Esophagus muscularis mucosa (tissue), 4 donors: ENCODE results near the gene PRKCE. TPM values are rescaled to one million over a fixed set of nuclear protein-coding genes. Genes with fewer than 3 reads are reported as not detected.

Experiments used
- DNase-seq: peaks from one replicate; pipeline ENCODE4 v3.0.0-alpha.2; 2017; ENCODE audit errors: extremely low spot score
- H3K27ac ChIP-seq, 4 donors: fragments of 200-600 bp; sonication (generic); replicated peaks in 1 of 4; 1 replicate in 3 of 4; 2 replicates in 1 of 4; pipeline ENCODE4 v1.5.1; 2016 to 2019; ENCODE audit warnings: mild to moderate bottlenecking in 1 of 4
- H3K27me3 ChIP-seq, 4 donors: fragments of 200-600 bp; sonication (generic); one replicate each; pipeline versions ENCODE4 v1.5.1 to v1.6.0; 2016 to 2019
- H3K36me3 ChIP-seq, 4 donors: fragments of 200-600 bp; sonication (generic); one replicate each; pipeline ENCODE4 v1.5.1; 2016 to 2019
- H3K4me1 ChIP-seq, 4 donors: fragments of 200-600 bp; sonication (generic); one replicate each; pipeline ENCODE4 v1.5.1; 2016 to 2019
- H3K4me3 ChIP-seq, 4 donors: fragments of 200-600 bp; sonication (generic); 1 replicate in 2 of 4; 2 replicates in 2 of 4; pipeline ENCODE4 v1.5.1; 2016 to 2019; ENCODE audit warnings: mild to moderate bottlenecking in 4 of 4, moderate library complexity in 1 of 4
- H3K9me3 ChIP-seq, 4 donors: fragments of 200-600 bp; sonication (generic); 1 replicate in 3 of 4; 2 replicates in 1 of 4; pipeline ENCODE4 v1.5.1; 2016 to 2019
- EP300 ChIP-seq: sonication (generic); formaldehyde crosslinking; IDR thresholded peaks from one replicate; pipeline ENCODE4 v1.6.1; 2017; ENCODE audit warnings: antibody characterized with exemption
- POLR2A ChIP-seq: fragments of 450-650 bp; IDR thresholded peaks from one replicate; pipeline ENCODE4 v1.6.1; 2017; ENCODE audit warnings: antibody characterized with exemption, moderate library complexity, mild to moderate bottlenecking, low read depth
- POLR2AphosphoS5 ChIP-seq, 2 donors: sonication (generic); formaldehyde crosslinking; IDR thresholded peaks; one replicate each; pipeline ENCODE4 v1.6.1; 2017; ENCODE audit warnings: antibody characterized with exemption in 2 of 2
- WGBS: methylation state at CpG from one replicate; pipeline ENCODE4 v1.1.5; 2018; 5-methylcytosine and 5-hydroxymethylcytosine counted together
- intact Hi-C: fragments of 100-400 bp; cut with DNase I; formaldehyde crosslinking; loops from one replicate; pipeline ENCODE4 v1.15.1; 2023
- total RNA-seq, 4 donors: library from RNA; depleted of rRNA; stranded (reverse); fragments of >200 nt; gene quantifications; one replicate each; pipeline versions ENCODE4 v1.1.0 to v1.2.1, GENCODE V29; 2016
- TF ChIP-seq, protein P1 (sequence below), 3 experiments: fragments of 200-600 bp in 2 of 3; fragments of 450-650 bp in 1 of 3; sonication (generic) in 2 of 3; IDR thresholded peaks; one replicate each; pipeline ENCODE4 v1.5.1; 2017 to 2019; ENCODE audit warnings: antibody characterized with exemption in 3 of 3, mild to moderate bottlenecking in 2 of 3, moderate library complexity in 1 of 3

The PRKCE gene
- total RNA-seq, 4 donors from 2014 or later: 11.6 to 21.1 (median 13.0) TPM

DNA sequence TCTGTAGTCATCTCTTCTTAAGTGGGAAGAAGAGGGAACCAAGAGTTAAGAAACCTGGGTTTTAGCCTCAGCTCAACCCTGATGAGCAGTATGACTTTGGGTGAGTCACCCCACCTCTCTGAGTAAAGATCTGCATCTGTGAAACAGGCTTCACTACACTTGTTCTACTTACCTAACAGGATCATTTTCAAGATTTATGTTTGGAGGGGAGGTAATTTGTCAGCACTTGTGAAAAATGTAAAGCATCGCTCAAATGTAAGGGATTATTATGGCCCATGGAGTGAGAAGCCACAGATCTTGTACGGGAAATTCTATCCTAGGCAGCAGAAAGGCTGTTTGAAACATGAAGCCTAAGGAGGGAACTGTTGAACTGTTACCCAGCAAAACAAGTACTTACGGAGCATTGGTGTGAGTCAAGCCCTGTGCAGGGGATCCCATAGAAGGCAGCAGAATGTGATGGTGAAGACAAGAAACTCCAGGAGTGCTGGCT lies 160.6 kb downstream of the PRKCE start:
- H3K4me1 ChIP-seq: peaks cover 46 to 62% (median 53%) of the 10 kb centered on the region in 4 donors
- H3K4me3 ChIP-seq: no peak overlapping the region
- H3K36me3 ChIP-seq: no peaks in the 10 kb centered on the region
- no peaks in the 10 kb centered on the region for H3K27me3 ChIP-seq
- TF ChIP-seq, protein P1, sequence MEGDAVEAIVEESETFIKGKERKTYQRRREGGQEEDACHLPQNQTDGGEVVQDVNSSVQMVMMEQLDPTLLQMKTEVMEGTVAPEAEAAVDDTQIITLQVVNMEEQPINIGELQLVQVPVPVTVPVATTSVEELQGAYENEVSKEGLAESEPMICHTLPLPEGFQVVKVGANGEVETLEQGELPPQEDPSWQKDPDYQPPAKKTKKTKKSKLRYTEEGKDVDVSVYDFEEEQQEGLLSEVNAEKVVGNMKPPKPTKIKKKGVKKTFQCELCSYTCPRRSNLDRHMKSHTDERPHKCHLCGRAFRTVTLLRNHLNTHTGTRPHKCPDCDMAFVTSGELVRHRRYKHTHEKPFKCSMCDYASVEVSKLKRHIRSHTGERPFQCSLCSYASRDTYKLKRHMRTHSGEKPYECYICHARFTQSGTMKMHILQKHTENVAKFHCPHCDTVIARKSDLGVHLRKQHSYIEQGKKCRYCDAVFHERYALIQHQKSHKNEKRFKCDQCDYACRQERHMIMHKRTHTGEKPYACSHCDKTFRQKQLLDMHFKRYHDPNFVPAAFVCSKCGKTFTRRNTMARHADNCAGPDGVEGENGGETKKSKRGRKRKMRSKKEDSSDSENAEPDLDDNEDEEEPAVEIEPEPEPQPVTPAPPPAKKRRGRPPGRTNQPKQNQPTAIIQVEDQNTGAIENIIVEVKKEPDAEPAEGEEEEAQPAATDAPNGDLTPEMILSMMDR (IDR thresholded peaks at IDR 0.05): no peak
- TF ChIP-seq POLR2A (no peak), EP300 (no peak), POLR2AphosphoS5 (IDR thresholded peaks at IDR 0.05) (no peak)
- H3K27ac ChIP-seq: peak overlapping the region; percentile 34 to 73 (median 60)
- WGBS: 84% methylated on average over 3 of the region's 3 CpGs
- intact Hi-C loops: no loop called here
- no peaks in the 10 kb centered on the region for H3K9me3 ChIP-seq
- DNase-seq: no peak

DNA sequence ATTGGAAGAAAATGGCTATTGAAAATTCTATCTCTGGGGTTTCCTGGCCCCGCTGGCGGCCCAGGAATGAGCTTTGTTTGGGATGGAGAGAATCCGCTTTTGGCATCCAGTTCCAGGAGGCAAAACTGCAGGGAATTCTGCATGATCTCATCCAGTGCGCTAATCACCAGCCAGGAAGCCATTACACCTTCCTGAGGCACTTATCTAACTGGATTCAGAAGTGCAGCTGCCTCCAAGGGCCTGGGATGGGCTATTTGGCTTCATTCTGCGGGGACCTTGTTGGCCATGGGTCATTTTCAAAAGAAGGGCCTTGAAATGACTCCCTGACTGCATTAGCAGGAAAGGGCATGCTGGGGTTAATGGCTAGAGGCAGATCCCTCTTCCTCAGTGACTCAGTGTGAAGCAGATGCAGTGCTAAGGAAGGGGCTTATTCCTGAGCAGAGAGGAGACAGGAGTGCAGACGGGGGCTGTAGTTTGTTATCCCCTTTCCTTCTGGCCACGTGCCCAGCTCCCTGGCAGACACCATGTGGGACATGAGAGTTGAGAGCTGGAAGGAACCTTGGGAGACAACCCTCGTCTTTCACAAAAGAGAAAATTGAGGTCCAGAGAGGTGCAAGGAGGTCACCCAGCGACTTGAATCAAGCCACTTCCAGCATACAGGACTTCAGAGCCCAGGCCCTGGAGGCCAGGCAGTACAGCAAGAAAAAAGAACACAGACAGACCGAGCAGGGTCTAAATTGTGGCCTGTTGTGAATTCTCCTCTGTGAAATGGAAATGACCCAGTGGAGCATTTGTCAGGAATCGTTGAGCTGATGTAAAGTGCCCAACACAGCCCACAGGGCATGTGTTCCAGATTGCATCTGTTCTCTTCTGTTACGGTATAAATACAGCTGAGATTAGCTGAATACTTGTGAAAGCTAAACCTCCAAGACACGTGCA lies 161.8 kb downstream of the PRKCE start:
- Histone ChIP-seq H3K4me3 (no peak overlapping the region), H3K4me1 (peaks cover 52 to 74% (median 64%) of the 10 kb centered on the region in 4 donors), H3K27ac (peak overlapping the region; percentile 46 to 73 (median 62)), H3K36me3 (no peaks in the 10 kb centered on the region), H3K9me3 (no peaks in the 10 kb centered on the region), H3K27me3 (no peaks in the 10 kb centered on the region)
- intact Hi-C loops: no loop called here
- DNase-seq: no peak
- no peak for TF ChIP-seq POLR2A
- TF ChIP-seq POLR2AphosphoS5 (IDR thresholded peaks at IDR 0.05): peak; percentile 8 to 39
- WGBS: 36% methylated on average over 13 of the region's 13 CpGs

DNA sequence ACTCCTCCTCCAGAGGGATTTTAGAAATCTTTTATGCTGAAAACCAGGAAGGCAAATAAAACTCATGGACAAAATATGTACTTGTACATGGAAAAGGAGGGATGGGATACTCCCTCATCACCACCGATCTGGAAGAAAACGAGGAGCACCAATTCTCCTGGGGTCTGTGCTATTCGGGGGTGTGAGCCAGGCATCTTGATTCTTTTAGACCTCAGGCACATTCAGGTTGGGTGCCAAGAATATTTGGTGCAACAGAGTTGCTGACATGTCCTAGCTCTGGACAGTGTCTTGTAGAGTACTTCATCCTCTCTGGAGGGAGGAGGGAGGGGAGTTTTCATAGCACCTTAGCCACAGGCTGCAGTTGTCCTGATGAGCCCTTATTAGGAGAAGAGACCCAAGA lies 163.0 kb downstream of the PRKCE start:
- Histone ChIP-seq H3K27me3 (no peaks in the 10 kb centered on the region), H3K4me3 (no peak overlapping the region), H3K27ac (peak overlapping the region in 2 of 4 donors; percentile 73), H3K36me3 (no peaks in the 10 kb centered on the region), H3K4me1 (peaks cover 57 to 78% (median 75%) of the 10 kb centered on the region in 4 donors), H3K9me3 (no peaks in the 10 kb centered on the region)
- no peak for DNase-seq
- 48% methylated on average over 3 of the region's 3 CpGs for WGBS
- intact Hi-C loops: no loop called here
- TF ChIP-seq, protein P1 (IDR thresholded peaks at IDR 0.05): no peak
- TF ChIP-seq POLR2A: no peak
- TF ChIP-seq EP300: no peak
- TF ChIP-seq POLR2AphosphoS5 (IDR thresholded peaks at IDR 0.05): peak; percentile 55 to 56

DNA sequence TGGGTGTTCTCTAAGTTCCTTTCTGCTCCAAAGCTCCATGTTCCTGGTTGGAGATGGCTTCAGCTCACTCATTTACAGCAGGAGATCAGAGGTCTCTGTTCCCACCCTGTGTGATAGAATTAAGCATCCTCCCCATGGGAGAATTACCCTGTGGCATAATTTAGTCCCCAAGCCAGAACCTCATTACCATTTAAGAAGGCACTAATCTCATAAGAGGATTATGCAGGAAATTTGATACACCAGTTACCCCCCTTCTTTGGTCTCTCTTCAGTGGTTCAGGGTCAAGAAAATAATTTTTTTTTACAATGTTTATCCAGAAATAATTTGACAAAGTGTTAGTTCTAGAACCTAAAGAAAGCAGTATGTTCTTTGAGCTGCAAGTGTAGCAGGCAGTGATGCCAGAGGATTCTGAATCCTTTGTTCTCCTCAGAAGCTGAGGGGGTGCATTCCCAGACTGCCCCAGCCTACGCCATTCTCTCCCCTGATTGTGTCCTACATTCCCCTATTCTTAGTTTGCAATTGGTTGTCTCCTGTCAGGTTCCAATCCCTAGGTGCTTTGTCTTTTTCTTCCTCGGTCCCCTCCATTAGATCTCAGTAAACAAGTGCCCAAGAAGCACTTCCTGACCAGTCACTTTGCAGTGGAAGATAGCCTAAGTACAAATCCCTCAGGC lies 163.6 kb downstream of the PRKCE start:
- Histone ChIP-seq H3K9me3 (no peaks in the 10 kb centered on the region), H3K4me3 (no peak overlapping the region), H3K36me3 (no peaks in the 10 kb centered on the region), H3K4me1 (peaks cover 57 to 84% (median 81%) of the 10 kb centered on the region in 4 donors), H3K27ac (peak overlapping the region in 2 of 4 donors; percentile 73), H3K27me3 (no peaks in the 10 kb centered on the region)
- TF ChIP-seq POLR2AphosphoS5 (IDR thresholded peaks at IDR 0.05): no peak
- DNase-seq: no peak
- WGBS: 94% methylated on average over 2 of the region's 2 CpGs
- intact Hi-C loops: no loop called here

DNA sequence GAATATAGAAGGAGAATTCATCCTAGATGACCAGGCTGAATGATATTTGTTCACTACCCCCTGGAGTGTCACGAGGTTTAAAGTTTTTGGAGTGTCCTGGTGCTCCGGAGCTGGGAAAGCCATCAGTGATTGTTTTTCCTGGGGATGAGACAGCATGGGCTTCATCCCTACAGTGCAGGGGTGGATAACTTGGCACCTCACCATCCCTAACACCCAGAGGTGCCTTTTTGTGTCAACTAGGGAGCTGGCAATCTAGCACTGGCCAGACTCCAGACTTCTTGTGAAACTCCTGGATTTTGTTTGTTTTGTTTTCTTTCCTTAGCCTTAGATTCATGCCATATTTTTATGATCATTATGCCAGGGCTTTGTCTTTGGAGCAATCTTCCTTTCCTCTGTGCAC lies 164.8 kb downstream of the PRKCE start:
- Histone ChIP-seq H3K27ac (peak overlapping the region in 3 of 4 donors; percentile 18 to 50 (median 47)), H3K4me3 (no peak overlapping the region), H3K9me3 (no peaks in the 10 kb centered on the region), H3K36me3 (no peaks in the 10 kb centered on the region), H3K27me3 (no peaks in the 10 kb centered on the region), H3K4me1 (peaks cover 67 to 96% (median 92%) of the 10 kb centered on the region in 4 donors)
- intact Hi-C loops: no loop called here
- 39% methylated on average over 2 of the region's 2 CpGs for WGBS
- TF ChIP-seq POLR2AphosphoS5 (IDR thresholded peaks at IDR 0.05) (no peak), POLR2A (no peak), EP300 (no peak)
- TF ChIP-seq, protein P1 (IDR thresholded peaks at IDR 0.05): no peak
- no peak for DNase-seq
